Duodenal mucosa (tissue), 2 donors: Measurements from ENCODE around the gene NFE2.
A peak's percentile ranks its signal among the peaks of the same experiment; 100 is the strongest.
"Not testable (repeated sequence)": the region's sequence is repeated elsewhere in the genome, so short reads cannot be mapped to it uniquely, and the experiment has no call there.

ENCODE experiments used
- H3K27ac ChIP-seq: one replicate; pipeline ENCODE4 v1.7.0; 2013; ENCODE audit warnings: low read depth, low read length
- H3K27me3 ChIP-seq, 2 donors: one replicate each; pipeline ENCODE4 v1.7.0; 2013; ENCODE audit warnings: low read length in 2 of 2, control low read depth in 1 of 2; ENCODE audit not compliant: insufficient read depth in 2 of 2, control insufficient read depth in 1 of 2
- H3K36me3 ChIP-seq, 2 donors: one replicate each; pipeline ENCODE4 v1.7.0; 2013; ENCODE audit warnings: low read length in 2 of 2, control low read depth in 1 of 2; ENCODE audit not compliant: insufficient read depth in 2 of 2, control insufficient read depth in 1 of 2
- H3K4me1 ChIP-seq, 2 donors: one replicate each; pipeline ENCODE4 v1.7.0; 2013; ENCODE audit warnings: low read length in 2 of 2, control low read depth in 1 of 2; ENCODE audit not compliant: insufficient read depth in 2 of 2, control insufficient read depth in 1 of 2
- H3K4me3 ChIP-seq, 2 donors: one replicate each; pipeline ENCODE4 v1.7.0; 2013; ENCODE audit warnings: low read length in 2 of 2, low read depth in 1 of 2
- H3K9ac ChIP-seq, 2 donors: one replicate each; pipeline ENCODE4 v1.7.0; 2013; ENCODE audit warnings: low read length in 2 of 2, low read depth in 1 of 2
- H3K9me3 ChIP-seq, 2 donors: one replicate each; pipeline ENCODE4 v1.7.0; 2013; ENCODE audit warnings: low read length in 2 of 2, control low read depth in 1 of 2; ENCODE audit not compliant: control insufficient read depth in 1 of 2

NFE2 gene

DNA sequence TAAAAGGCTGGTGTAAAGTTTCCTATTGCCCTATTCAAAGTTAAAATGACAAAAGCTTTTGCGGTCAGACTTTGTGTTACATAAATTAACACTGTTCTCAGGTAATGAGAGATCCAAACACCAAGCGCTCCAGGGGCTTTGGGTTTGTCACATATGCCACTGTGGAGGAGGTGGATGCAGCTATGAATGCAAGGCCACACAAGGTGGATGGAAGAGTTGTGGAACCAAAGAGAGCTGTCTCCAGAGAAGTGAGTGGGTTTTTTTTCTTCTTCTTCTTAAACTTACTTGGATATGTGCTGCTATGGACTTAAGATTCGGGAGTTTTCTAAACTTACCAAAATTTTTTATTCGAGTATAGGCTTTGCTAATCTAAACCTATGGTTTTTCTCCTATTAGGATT is 19.1 kb downstream of the NFE2 start:
- H3K27ac ChIP-seq, H3K9me3 ChIP-seq, H3K27me3 ChIP-seq: not testable (repeated sequence)
- peaks cover 53 to 71% of the 10 kb centered on the region in 2 donors for H3K4me1 ChIP-seq
- peak overlapping the region; percentile 88 to 100 for H3K4me3 ChIP-seq
- peak overlapping the region; percentile 93 to 98 for H3K9ac ChIP-seq
- peaks cover 34 to 45% of the 10 kb centered on the region in 2 donors for H3K36me3 ChIP-seq

- H3K27me3 ChIP-seq, H3K9me3 ChIP-seq: not testable (repeated sequence)
- Histone ChIP-seq H3K4me1 (peaks cover 49 to 71% of the 10 kb centered on the region in 2 donors), H3K27ac (peak overlapping the region; percentile 87), H3K9ac (peak overlapping the region; percentile 93 to 98), H3K36me3 (peaks cover 34 to 41% of the 10 kb centered on the region in 2 donors), H3K4me3 (peak overlapping the region; percentile 88 to 100)
Measured at GRCh38 chr12:54281261-54281638, 19.6 kb downstream of the NFE2 start.

DNA sequence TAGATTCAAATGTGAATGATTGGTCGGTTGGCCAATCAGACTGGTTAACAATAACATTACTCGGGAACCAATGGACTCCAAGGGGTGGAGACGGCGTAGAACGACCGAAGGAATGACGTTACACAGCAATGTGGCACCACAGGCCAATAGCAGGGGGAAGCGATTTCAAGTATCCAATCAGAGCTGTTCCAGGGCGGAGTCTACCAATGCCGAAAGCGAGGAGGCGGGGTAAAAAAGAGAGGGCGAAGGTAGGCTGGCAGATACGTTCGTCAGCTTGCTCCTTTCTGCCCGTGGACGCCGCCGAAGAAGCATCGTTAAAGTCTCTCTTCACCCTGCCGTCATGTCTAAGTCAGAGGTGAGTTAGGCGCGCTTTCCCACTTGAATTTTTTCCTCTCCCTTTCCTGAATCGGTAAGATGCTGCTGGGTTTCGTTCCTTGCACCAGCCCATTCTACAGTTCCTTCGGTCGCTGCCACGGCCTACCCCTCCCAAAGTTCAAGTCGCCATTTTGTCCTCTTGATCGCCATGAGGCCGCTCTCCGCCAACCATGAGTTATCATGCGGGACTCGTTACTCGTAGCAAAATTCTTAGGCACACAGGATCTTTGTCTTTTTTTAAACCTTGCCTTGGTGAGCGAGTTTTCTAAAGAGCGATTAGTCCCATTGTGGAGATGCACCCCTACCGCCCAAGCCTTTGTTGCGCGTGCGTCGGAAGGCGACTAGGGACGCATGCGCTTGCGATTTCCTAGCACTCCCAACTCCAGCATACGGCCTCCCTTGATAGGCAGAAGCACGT is 20.2 kb downstream of the NFE2 start, which contains the start of gene HNRNPA1:
TSS of gene HNRNPA1 (plus strand) at position 259 of the 793 bp plus-strand sequence. CDS start at position 341, 82 bp downstream.
- Histone ChIP-seq H3K9ac (peak within 1 kb of the TSS; percentile 98 to 99), H3K27ac (peak within 1 kb of the TSS; percentile 87), H3K36me3 (peaks cover 29 to 36% of the 10 kb centered on the region in 2 donors), H3K4me1 (peaks cover 43 to 65% of the 10 kb centered on the region in 2 donors), H3K4me3 (peak within 1 kb of the TSS; percentile 88 to 100), H3K27me3 (no peaks in the 10 kb centered on the region), H3K9me3 (no peaks in the 10 kb centered on the region)

DNA sequence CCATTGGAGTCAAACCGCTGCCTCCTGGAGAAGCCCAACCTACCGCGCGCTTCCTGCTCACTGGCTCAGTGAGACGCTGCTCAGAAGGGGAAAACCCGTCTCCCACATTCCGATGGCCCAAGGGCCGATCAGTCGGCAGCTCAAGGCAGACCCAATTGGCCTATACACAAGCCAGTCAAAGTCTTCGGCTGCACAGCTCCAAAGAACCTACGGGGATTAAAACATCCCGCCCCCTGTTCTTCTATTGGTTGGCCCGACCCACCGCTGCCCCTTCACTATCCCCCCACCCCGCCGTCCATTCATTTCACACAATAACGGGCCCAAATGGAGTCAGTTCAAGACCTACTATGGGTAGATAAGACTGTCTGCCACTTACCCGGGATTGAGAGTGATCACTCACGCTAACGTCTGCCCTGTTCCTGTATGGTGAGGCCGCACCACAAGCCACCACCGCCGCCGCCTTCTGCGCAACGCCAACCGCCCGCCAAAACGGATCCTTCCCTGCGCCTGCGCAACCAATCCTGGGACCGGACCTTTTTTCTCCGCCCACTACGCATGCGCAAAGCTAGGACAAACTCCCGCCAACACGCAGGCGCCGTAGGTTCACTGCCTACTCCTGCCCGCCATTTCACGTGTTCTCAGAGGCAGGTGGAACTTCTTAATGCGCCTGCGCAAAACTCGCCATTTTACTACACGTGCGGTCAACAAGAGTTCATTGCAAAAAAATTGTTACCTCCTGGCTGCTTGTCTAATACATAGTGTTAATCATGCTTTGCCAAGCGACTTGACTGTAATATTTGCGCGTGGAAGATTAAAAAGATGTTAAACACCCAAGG is 21.0 kb downstream of the NFE2 start, which contains the start of gene CBX5:
TSS of gene CBX5 (minus strand) at position 491 of the 836 bp plus-strand sequence. CDS start 22,472 bp downstream, outside the sequence.
- peaks cover 28 to 29% of the 10 kb centered on the region in 2 donors for H3K36me3 ChIP-seq
- peaks cover 37 to 57% of the 10 kb centered on the region in 2 donors for H3K4me1 ChIP-seq
- H3K27me3 ChIP-seq, result no peaks in the 10 kb centered on the region
- H3K27ac ChIP-seq, result peak within 1 kb of the TSS; percentile 87
- peak within 1 kb of the TSS; percentile 88 to 100 for H3K4me3 ChIP-seq
- no peaks in the 10 kb centered on the region for H3K9me3 ChIP-seq
- H3K9ac ChIP-seq, result peak within 1 kb of the TSS; percentile 98 to 99

- Histone ChIP-seq H3K9ac (peak overlapping the region; percentile 98 to 99), H3K4me1 (peaks cover 35 to 50% of the 10 kb centered on the region in 2 donors), H3K36me3 (peaks cover 25 to 26% of the 10 kb centered on the region in 2 donors), H3K9me3 (no peaks in the 10 kb centered on the region), H3K27me3 (no peaks in the 10 kb centered on the region), H3K4me3 (peak overlapping the region; percentile 88 to 100), H3K27ac (peak overlapping the region; percentile 82)
Measured at GRCh38 chr12:54279227-54279631, 21.6 kb downstream of the NFE2 start.

DNA sequence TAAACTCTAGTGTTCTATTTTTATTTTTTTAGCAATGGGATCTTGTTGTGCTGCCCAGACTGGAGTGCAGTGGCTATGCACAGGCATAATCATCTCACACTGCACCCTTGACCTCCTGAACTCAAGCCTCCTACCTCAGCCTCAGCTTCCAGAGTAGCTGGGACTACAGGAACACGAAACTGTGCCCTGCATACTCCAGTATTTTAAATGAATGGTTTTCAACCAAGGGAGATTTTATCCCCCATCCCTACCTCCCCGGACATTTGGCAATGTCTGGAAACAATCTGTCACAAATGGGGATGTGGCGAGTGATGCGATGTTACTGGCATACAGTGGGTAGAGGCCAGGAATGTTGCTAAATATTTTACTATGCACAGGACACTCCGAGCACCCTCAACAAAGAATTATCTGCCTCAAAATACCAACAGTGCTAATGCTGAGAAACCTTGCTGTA is 23.0 kb downstream of the NFE2 start:
- Histone ChIP-seq H3K27me3 (no peaks in the 10 kb centered on the region), H3K36me3 (peaks cover 12 to 13% of the 10 kb centered on the region in 2 donors), H3K4me3 (peak overlapping the region; percentile 88 to 100), H3K27ac (no peak overlapping the region), H3K9ac (peak overlapping the region in 1 of 2 donors; percentile 98), H3K9me3 (no peaks in the 10 kb centered on the region), H3K4me1 (peaks cover 22 to 37% of the 10 kb centered on the region in 2 donors)

DNA sequence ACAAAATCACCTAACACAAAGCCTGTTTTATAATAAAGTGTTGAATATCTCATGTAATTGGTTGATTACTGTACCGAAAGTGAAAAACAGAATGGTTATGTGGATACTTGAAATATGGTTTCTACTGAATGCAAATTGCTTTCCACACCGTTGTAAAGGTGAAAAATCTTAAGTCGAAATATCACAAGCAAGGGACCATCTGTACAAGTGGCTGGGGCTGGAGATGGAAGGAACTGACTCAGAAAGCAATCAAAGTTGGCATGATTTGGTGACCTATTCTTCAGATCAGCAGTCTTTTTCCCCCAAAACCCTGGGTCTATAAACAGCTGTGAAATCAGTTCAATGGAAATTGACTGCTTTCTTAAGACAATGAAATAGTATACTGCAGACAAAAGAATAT is 24.4 kb downstream of the NFE2 start:
- Histone ChIP-seq H3K27me3 (no peaks in the 10 kb centered on the region), H3K4me1 (peaks cover 12 to 22% of the 10 kb centered on the region in 2 donors), H3K4me3 (no peak overlapping the region), H3K9me3 (no peaks in the 10 kb centered on the region), H3K27ac (no peak overlapping the region), H3K36me3 (peaks cover 0 to 4% of the 10 kb centered on the region in 2 donors), H3K9ac (no peak overlapping the region)

DNA sequence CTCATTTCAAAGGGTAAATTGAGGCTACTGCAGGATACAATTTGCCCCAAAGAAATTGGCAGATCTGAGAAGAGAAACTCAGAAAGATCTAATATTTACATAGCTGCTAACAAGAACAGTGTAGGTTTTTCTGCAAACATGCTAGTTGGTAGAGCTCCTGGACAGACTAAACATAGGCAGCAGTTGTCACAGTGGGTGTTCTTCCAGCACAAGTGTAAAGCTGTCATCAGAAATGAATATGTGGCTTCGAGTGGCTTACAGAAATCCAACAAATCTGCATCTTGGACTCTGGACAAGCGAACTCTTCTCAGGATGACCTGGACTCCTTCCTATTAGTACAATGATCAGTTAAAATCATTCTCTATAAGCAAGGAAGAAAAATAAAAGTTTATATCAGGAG is 26.8 kb downstream of the NFE2 start:
- H3K4me1 ChIP-seq, result peaks cover 12 to 19% of the 10 kb centered on the region in 2 donors
- no peaks in the 10 kb centered on the region for H3K9me3 ChIP-seq
- no peak overlapping the region for H3K27ac ChIP-seq
- H3K27me3 ChIP-seq, result no peaks in the 10 kb centered on the region
- no peak overlapping the region for H3K9ac ChIP-seq
- no peak overlapping the region for H3K4me3 ChIP-seq
- H3K36me3 ChIP-seq, result peaks cover 0 to 3% of the 10 kb centered on the region in 2 donors

- H3K36me3 ChIP-seq, result peaks cover 0 to 3% of the 10 kb centered on the region in 2 donors
- no peak overlapping the region for H3K27ac ChIP-seq
- H3K27me3 ChIP-seq, result no peaks in the 10 kb centered on the region
- peaks cover 0 to 6% of the 10 kb centered on the region in 2 donors for H3K4me1 ChIP-seq
- H3K9me3 ChIP-seq, result no peaks in the 10 kb centered on the region
- no peak overlapping the region for H3K4me3 ChIP-seq
- H3K9ac ChIP-seq, result no peak overlapping the region
Measured at GRCh38 chr12:54272214-54272613, 28.6 kb downstream of the NFE2 start.
